Measurements from ENCODE around the gene SLC27A5. TPM values are rescaled to one million over a fixed set of nuclear protein-coding genes. Genes with fewer than 3 reads are reported as not detected.

The SLC27A5 gene
- total and polyA plus RNA-seq, 2 of the 13 experiments (the other 11 are each of a cell fraction or from before 2014, with no cell fraction given), result 30.3 to 40.2 TPM

DNA sequence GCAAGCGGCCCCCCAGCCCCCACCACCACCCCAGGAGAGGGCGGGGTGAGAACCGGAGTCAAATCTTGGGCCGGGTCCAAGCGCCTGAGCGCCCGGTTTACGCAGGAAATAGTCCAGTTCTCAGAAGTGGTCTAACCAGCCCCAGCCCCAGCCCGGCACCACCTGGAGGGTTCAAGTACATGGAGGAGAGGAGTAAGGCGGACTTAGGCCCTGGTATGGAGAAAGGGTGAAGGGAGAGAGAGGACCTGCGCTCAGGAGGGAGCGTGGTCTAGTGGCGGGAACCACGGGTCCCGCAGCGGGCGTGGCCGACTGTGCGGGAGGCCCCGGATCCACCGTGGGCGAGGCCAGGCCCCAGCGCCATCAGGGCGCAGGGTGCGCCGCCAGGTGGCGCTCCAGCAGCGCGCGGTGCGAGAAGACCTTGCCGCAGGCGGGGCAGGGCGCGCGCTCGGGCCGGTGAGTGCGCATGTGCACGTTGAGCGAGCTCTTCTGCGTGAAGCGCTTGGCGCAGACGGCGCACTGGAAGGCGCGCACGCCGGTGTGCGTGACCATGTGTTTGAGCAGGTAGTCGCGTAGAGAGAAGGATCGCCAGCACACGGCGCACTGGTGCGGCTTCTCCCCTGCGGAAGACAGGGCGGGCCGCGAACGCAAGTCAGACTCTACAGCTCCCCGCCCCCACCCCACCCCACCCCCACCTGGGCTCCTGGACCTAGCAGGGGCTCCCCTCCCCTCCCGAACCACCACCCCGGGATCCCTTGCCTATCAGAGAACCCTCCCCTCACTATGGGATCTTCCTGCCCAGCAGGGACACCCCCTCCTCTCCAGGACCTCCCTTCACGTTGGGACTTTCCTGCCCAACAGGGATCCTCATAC lies 2.1 kb upstream of the SLC27A5 start (continued):
- TF ChIP-seq RARG (CRISPR knock-in tag; IDR thresholded peaks at IDR 0.05; ENCODE audit: low read depth) (no peak), ZNF367 (CRISPR knock-in tag; IDR thresholded peaks at IDR 0.05; ENCODE audit: borderline replicate concordance) (no peak), GZF1 (CRISPR knock-in tag; IDR thresholded peaks at IDR 0.05) (no peak), HNF4A (CRISPR knock-in tag; IDR thresholded peaks at IDR 0.05) (peak; percentile 37; the same call in 1 of the 2 replicates), MIER3 (CRISPR knock-in tag; IDR thresholded peaks at IDR 0.05; ENCODE audit: borderline replicate concordance) (no peak), ZNF788 (CRISPR knock-in tag; IDR thresholded peaks at IDR 0.05; ENCODE audit: borderline replicate concordance) (no peak; the same call in 1 of the 2 replicates), ZNF570 (CRISPR knock-in tag; IDR thresholded peaks at IDR 0.05; ENCODE audit: borderline replicate concordance) (no peak), MIXL1 (CRISPR knock-in tag; IDR thresholded peaks at IDR 0.05) (peak; percentile 27; the same call in 1 of the 2 replicates), ZNF18 (CRISPR knock-in tag; IDR thresholded peaks at IDR 0.05; ENCODE audit: insufficient replicate concordance) (no peak), UBTF (CRISPR knock-in tag; IDR thresholded peaks at IDR 0.05) (peak; percentile 54; the same call in 1 of the 2 replicates), ZFP36 (IDR thresholded peaks at IDR 0.05; ENCODE audit: borderline replicate concordance, low read depth, low read length, partially characterized antibody) (no peak), ZNF10 (CRISPR knock-in tag; IDR thresholded peaks at IDR 0.05; ENCODE audit: borderline replicate concordance, low read depth) (no peak), ZNF609 (CRISPR knock-in tag; IDR thresholded peaks at IDR 0.05; ENCODE audit: borderline replicate concordance) (0 out of 2 replicates have a peak, but pooled peaks have one; percentile 42), RFXAP (CRISPR knock-in tag; IDR thresholded peaks at IDR 0.05; ENCODE audit: borderline replicate concordance) (peak; percentile 73; the same call in 1 of the 2 replicates), GTF3A (CRISPR knock-in tag; conservative IDR thresholded peaks at IDR 0.05) (0 out of 2 replicates have a peak, but pooled peaks have one; percentile 32), NFIB (CRISPR knock-in tag; IDR thresholded peaks at IDR 0.05; ENCODE audit: borderline replicate concordance) (no peak), U2AF2 (IDR thresholded peaks at IDR 0.05; ENCODE audit: low read depth, low read length) (no peak), ZNF556 (CRISPR knock-in tag; IDR thresholded peaks at IDR 0.05; ENCODE audit: borderline replicate concordance) (peak; percentile 91; the same call in 1 of the 2 replicates)
- TF ChIP-seq, protein P1, sequence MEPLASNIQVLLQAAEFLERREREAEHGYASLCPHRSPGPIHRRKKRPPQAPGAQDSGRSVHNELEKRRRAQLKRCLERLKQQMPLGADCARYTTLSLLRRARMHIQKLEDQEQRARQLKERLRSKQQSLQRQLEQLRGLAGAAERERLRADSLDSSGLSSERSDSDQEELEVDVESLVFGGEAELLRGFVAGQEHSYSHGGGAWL (CRISPR knock-in tag; IDR thresholded peaks at IDR 0.05), result peak; percentile 71

Measured in HepG2 (cell line).